GM19463 (cell line): Measurements from ENCODE around the gene GCDH.

ENCODE experiments used
- ATAC-seq: cut with Tn5 transposase; IDR thresholded peaks from one replicate; pipeline ENCODE4 v1.9.1; 2021; ENCODE audit warnings: mild to moderate bottlenecking, moderate library complexity; ENCODE audit not compliant: unreplicated experiment

GCDH gene

DNA sequence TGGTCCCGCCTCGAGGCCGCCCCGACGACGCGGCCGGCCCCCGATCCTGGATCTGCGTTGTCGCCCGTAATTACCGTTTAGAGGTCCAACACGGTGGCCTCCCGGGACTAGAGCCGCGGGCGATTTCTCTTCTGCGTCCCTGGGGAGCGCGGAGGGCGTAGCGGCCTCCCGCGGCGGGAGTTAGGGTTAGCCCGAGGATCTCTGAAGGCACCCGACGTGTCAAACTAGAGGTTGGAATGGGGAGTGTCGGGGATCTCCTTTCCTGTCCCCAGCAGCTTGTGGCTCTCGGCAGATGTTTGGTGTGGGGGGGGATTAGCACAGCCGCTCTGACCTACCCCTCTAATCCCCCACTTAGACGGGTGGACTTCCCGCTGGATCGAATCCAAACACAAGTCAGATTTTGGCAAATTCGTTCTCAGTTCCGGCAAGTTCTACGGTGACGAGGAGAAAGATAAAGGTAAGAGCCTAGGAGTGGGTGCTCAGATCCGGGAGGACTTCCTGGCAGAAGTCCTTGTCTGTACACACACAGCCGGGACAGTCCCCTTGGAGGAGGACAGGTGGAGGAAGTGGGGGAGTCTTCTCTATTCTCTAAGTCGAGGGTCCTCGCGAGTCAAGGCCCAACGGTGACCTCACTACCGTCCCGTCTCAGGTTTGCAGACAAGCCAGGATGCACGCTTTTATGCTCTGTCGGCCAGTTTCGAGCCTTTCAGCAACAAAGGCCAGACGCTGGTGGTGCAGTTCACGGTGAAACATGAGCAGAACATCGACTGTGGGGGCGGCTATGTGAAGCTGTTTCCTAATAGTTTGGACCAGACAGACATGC, 48.0 kb downstream of the GCDH start:
- no peak for ATAC-seq

DNA sequence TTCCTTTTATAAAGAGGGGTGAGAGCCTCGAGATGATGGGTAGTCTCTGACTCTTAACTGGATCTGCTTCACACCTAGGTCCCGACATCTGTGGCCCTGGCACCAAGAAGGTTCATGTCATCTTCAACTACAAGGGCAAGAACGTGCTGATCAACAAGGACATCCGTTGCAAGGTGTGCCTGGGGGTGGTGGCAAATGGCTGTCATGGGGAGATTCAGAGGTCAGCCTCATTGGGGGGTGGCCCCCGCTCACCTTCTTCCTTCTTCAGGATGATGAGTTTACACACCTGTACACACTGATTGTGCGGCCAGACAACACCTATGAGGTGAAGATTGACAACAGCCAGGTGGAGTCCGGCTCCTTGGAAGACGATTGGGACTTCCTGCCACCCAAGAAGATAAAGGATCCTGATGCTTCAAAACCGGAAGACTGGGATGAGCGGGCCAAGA, 49.0 kb downstream of the GCDH start:
- ATAC-seq, result no peak

DNA sequence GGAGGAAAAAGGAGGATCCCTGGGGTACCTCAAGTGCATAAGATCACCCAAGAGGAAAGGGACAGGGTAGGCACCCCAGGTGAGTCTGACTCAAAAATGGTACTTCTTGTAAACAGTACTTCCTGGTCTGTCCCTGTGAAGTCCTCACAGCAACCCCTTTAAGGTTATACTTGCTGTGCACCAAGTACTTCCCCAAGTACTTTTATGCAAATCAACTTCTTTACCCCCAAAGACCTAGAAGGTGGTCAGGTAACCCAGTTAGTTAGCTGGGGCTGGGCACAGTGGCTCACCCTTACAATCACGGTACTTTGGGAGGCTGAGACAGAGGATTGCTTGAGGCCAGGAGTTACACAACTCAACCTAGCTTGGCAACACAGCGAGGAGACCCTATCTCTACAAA, 49.9 kb downstream of the GCDH start:
- ATAC-seq, result no peak

DNA sequence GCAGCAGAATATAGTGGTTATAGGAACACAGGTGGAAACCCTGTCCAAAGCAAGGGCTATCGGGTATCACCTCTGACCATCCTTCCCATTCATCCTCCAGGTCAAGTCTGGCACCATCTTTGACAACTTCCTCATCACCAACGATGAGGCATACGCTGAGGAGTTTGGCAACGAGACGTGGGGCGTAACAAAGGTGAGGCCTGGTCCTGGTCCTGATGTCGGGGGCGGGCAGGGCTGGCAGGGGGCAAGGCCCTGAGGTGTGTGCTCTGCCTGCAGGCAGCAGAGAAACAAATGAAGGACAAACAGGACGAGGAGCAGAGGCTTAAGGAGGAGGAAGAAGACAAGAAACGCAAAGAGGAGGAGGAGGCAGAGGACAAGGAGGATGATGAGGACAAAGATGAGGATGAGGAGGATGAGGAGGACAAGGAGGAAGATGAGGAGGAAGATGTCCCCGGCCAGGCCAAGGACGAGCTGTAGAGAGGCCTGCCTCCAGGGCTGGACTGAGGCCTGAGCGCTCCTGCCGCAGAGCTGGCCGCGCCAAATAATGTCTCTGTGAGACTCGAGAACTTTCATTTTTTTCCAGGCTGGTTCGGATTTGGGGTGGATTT, 52.6 kb downstream of the GCDH start:
- ATAC-seq, result no peak

DNA sequence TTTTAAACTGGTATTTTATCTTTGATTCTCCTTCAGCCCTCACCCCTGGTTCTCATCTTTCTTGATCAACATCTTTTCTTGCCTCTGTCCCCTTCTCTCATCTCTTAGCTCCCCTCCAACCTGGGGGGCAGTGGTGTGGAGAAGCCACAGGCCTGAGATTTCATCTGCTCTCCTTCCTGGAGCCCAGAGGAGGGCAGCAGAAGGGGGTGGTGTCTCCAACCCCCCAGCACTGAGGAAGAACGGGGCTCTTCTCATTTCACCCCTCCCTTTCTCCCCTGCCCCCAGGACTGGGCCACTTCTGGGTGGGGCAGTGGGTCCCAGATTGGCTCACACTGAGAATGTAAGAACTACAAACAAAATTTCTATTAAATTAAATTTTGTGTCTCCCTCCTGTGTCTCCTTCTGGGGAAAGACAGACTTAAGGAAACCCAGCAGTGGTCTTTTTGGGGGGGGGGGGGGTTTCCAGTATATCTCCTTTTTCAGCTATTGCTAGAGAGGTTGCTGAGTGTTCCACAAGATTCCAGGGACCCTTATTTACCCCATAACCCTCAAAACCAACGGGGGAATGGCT, 53.2 kb downstream of the GCDH start:
- ATAC-seq, result no peak

DNA sequence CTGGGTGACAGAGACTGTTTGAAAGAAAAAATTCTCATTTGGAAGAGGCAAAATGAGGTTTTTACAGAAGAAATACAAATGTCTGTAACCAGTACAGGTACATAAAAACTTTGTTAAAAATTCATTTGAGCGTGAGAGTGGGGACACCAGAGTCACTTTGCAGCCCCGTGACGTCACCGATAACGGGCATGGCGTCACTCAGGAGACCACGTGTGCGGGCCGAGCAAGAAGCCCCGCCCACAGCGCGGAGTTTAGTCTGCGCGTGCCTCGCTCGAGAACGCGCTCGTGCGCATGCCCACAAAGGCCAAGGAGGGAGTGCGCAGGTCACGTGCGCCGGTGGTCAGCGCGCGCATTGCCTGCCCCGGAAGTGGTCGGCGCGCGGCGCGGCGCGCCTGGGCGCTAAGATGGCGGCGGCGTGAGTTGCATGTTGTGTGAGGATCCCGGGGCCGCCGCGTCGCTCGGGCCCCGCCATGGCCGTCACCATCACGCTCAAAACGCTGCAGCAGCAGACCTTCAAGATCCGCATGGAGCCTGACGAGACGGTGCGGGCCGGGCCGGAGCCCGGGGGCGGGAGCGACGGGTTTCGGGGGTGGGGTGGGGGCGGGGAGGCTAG, 54.6 kb downstream of the GCDH start, which contains the start of gene RAD23A:
Gene RAD23A (plus strand): TSS at position 384 of the 613 bp plus-strand sequence. CDS start 87 bp downstream, at position 471.
- ATAC-seq, result peak; percentile 74

DNA sequence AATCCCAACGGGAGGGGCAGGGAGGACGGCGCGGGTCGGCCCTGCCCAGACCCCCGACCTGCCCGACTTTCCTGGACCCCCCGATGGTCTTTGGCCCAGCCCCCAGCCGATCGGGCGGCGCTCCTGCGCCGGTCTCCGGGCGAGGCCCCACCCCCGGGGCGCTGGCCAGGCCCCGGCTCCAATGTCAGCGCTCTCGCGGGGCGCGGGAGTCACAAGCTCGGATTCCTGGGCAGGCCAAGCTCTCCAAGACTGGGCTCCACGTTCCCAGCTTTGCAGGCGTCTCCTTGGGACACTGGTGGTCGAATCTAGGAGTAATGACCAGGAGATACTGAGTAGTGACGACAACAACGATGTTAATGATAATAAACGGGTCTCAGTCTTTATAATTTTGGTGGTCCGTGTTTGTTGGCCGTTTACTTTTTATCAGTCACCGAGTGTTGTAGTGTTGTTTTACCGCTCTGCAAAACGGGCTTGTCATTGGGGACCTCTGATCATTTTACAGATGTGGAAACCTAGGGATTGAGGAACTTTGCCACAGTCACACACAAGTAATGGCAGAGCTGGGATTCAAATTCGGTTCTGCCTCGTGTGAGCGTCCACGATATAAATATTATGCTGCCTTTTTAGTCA, 55.2 kb downstream of the GCDH start:
- ATAC-seq, result peak; percentile 40

DNA sequence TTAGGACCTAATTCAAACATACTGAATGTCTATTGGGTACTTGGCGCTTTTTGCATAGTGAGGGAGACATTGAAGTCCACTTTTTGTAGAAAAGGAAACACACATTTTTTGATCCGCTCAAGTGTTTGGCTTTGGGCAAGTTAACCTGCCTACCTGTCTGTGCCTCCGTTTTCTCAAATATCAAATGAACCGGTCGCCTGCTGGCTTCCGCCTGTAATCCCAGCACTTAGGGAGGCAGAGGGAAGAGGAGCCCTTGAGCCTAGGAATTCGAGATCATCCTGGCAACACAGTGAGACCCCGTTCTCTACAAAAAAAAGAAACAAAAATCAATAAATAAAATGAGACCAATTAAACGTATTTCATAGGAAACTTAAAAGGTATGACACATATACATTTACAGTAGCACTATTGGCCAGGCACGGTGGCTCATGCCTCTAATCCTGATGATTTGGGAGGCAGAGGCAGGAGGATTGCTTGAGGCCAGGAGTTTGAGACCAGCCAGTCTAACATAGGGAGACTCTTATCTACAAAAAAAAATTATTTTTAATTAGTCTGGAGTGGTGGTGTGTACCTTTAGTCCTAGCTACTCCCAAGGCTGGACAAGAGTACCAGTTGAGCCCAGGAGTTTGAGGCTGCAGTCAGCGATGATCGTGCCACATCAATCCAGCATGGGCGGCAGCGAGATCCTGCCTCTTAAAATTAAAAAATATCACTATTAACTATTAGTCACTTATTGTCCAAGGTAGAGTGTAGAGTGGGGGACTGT, 56.0 kb downstream of the GCDH start:
- no peak for ATAC-seq

DNA sequence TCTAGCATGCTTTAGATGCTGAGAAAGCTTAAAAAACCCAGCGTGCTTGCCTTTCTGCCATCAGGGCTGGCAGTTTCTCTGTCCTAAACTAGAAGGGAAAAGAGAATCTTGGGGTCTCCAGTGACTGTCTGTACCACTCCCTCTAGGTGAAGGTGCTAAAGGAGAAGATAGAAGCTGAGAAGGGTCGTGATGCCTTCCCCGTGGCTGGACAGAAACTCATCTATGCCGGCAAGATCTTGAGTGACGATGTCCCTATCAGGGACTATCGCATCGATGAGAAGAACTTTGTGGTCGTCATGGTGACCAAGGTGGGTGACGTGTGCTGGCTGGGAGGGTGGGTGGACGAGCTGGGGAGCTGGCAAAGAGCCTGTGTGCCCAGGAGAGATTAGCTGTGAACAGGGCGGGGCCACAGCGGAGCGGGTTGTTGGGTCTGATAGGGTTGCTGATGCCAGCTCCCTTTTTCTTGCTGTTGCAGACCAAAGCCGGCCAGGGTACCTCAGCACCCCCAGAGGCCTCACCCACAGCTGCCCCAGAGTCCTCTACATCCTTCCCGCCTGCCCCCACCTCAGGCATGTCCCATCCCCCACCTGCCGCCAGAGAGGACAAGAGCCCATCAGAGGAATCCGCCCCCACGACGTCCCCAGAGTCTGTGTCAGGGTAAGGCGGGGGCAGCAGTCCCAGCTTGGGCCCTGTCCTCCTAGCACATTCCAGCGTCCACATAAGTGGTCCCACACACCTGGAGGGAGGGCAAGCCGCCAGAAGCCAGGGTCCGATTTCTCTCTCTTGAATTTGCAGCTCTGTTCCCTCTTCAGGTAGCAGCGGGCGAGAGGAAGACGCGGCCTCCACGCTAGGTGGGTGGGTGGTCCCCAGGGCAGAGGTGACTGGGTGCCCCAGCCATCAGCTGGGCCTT, 57.0 kb downstream of the GCDH start:
- no peak for ATAC-seq

DNA sequence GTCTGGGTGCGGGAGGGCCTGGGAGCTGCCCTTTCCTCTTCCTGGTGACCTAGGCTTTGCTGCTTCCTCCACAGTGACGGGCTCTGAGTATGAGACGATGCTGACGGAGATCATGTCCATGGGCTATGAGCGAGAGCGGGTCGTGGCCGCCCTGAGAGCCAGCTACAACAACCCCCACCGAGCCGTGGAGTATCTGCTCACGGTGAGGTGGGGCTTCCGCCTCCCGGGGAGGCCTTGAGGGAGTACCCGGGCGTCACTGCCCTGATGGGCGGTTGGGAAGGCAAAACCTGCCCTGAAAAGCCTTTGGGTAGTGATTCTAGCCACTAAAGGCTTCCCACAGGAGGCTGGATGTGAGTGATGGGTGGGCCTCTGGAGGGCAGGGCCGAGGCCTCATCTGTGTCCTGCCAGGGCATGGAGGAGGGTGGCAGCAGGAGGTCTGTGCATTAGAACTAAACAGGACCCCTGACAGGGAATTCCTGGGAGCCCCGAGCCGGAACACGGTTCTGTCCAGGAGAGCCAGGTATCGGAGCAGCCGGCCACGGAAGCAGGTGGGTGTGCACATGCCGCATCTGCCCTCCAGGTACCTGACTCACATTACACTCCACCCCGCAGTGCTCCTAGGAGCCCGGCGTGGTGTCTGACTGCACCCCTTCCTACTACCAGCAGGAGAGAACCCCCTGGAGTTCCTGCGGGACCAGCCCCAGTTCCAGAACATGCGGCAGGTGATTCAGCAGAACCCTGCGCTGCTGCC, 57.8 kb downstream of the GCDH start:
- ATAC-seq, result no peak
